GM19328 (cell line): ENCODE data around the gene NAT9.

ENCODE experiments used
- ATAC-seq: cut with Tn5 transposase; IDR thresholded peaks from one replicate; pipeline ENCODE4 v1.9.1; 2021; ENCODE audit warnings: mild to moderate bottlenecking, moderate library complexity; ENCODE audit not compliant: unreplicated experiment

The NAT9 gene

DNA sequence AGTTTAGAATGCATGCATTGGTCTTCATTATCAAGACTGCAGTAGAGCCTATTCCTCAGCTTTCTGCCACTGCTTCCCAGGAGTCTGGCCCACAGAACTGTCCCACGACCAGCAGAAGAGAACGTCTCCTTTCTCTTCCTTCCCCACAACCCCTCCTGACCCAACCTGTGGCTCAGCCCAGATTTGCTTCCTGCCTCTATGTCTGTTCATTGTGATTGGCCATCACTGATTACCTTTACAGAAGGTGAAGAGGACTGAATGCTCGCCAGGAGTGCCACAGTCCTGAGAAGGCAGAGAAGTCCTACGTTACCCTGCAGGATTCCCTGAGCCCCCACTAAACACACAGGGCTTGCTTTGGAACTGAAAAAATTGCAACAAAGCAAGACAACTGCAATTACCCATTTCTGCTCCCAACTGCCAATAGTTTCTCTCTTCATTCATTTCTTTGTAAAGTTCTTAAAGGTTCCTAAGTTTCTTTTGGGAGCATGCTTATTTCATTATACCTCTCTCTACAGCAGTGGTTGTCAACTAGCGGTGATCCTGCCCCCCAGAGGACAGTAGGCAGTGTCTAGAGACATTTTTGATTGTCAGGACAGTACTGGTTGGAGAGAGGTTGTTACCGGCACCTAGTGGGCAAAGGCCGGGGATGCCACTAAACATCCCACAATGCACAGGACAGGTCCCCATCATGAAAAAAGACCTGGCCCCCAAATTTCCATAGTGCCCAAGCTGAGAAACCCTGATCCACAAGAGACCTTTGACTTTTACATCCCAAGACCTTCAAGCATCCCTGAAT, 4.5 kb upstream of the NAT9 start:
- no peak for ATAC-seq

- no peak for ATAC-seq
Measured at GRCh38 chr17:74779948-74780400, 3.8 kb upstream of the NAT9 start.

GRCh38 chr17:74779501-74779900, 3.4 kb upstream of the NAT9 start:
- no peak for ATAC-seq

DNA sequence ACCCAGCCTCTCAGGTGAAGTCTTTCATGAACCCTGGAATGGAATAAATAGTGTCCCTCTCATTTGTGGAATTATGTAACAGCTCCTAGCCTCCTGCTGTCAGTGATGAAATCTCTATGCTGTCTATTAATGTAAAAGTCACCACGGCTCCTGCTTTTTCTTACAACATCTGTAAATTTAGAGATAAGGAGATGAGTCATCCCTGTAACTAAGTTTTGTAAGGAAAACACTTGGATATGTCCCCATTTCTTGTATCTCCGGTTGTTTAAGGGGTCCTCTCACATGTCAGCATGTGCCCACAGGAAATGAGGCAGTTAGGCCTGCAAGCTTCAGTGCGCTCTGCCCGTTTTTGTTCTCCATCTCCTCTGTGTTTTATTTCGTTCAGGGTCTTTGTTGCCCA, 2.8 kb upstream of the NAT9 start:
- ATAC-seq = no peak

DNA sequence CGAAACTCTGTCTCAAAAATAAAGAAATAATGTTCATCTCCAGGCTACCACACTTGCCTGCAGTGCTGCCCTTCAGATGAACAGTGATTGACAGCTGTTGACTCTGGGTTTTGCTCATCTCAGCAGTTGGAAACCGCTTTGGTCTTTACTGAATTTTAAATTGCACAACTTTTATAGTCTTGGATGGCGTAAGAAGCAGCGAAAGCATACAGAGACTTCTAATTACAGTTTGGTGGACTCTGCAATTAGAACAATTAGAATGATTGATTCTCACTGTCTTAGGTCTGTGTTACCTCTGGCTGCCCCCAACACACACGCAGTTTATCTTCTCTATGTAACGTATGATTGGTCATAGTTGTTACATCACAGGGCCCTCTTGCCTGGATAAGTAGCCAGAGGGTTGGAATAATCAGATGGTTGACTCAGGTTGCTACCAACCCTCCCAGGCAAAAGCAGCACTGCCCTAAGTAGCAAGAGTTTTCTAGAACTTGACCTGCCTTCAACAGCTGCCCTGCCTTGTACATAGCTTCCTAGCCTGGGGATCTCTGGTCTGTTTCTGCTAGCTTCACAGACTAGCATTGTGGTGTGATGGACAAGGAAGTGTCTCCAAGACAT, 1.9 kb upstream of the NAT9 start:
- ATAC-seq = no peak

- ATAC-seq = no peak
Measured at GRCh38 chr17:74776990-74777389, 845 bp upstream of the NAT9 start.

- no peak for ATAC-seq
Measured at GRCh38 chr17:74775409-74776043, 619 bp downstream of the NAT9 start.

DNA sequence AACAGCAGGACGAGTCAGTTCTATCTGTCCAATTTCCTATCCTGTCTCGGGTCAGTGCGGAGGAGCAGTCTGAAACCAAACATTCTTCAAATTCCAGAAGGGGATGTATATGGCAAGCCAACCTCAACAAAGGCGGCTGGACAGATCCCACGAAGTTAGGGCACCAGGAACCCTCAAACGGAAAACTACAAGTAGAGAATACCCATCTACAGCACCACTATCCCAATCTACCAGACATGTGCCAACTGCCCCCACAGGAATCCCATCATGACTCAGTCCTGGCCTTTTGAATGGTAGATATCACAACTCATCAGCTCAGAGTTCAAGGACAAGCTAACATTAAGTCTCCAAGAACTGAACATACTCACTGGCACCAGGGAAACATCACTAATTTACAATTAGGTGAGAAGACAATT, 2.3 kb downstream of the NAT9 start:
- no peak for ATAC-seq

GRCh38 chr17:74773414-74773813, 2.7 kb downstream of the NAT9 start:
- ATAC-seq = no peak

GRCh38 chr17:74772053-74772452, 4.1 kb downstream of the NAT9 start:
- ATAC-seq = no peak

- no peak for ATAC-seq
Measured at GRCh38 chr17:74771319-74771914, 4.7 kb downstream of the NAT9 start.

- no peak for ATAC-seq
Measured at GRCh38 chr17:74770498-74771318, 5.4 kb downstream of the NAT9 start.

DNA sequence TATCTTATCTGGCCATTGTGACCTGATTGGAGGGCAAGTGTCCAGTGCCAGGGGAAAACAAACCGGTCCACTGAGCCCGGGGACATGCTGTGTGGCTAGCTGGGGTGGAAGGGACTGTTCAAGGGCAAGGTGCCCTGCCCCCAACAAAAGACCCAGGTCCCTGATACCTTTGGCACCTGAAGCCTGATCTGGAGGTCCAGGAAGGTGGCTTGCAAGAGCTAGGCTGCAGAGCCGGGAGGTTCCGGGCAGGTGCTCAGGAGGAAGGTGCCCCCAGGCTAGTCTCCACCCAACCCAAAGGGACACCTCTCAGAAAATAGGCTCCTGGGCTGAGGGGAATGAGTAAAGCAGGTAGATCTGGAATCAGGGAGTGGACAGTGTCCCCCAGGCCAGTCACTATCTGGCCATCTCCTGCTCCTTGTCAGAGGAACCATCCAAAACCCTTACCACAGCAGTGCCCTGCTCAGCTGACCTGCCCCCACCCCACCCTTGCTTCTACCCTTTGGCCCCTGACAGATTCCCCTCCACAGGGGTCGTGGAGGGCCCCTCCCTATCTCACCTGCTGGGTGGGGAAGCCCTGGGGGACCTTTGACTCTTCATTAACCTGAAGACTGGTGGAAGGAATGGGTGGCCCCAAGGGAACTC, 6.2 kb downstream of the NAT9 start:
- no peak for ATAC-seq

DNA sequence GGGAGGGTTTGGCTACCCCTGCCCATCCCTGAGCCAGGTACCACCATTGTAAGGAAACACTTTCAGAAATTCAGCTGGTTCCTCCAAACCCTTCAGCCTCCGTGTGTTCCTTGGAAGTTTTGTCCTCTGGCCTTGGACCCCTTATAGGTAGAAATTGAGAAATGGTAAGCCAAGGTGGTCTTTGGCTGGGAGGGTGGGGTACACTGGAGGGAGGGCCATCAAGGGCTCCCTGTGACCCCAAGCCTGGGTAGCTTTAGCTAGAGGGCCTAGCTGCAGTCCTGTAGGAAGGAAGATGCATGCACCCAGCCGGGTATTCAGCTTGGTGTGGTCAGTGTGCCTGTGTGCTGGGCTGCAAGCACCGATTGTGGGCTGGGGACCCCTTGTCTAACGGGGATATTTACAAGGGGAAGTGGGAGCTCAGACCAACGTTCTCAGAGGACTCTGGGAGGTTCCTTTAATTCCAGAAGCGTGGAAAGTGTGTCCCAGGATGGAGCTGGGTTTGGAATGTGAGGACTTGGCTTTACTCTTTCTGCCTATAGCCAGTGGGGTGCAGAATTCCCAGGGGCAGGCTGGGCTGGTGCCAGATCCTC, 6.8 kb downstream of the NAT9 start:
- no peak for ATAC-seq

- ATAC-seq = no peak
Measured at GRCh38 chr17:74768763-74769114, 7.4 kb downstream of the NAT9 start.

- no peak for ATAC-seq
Measured at GRCh38 chr17:74768069-74768762, 7.9 kb downstream of the NAT9 start.

GRCh38 chr17:74767111-74767516, 9.0 kb downstream of the NAT9 start:
- ATAC-seq = no peak

DNA sequence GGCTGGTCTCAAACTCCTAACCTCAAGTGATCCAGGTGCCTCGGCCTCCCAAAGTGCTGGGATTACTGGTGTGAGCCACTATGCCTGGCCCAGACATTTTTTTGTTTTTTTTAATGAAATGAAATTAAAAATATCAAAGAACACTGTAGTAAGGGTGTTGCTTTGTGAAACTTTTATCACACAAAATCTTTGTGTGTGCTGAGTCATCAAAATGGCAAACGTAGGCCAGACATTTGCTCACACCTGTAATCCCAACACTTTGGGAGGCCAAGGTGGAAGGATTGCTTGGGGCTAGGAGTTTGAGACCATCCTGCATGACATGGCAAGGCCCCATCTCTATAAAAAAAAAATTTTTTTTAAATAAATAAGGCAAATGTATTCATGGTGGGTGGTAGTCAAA, 9.7 kb downstream of the NAT9 start:
- no peak for ATAC-seq

DNA sequence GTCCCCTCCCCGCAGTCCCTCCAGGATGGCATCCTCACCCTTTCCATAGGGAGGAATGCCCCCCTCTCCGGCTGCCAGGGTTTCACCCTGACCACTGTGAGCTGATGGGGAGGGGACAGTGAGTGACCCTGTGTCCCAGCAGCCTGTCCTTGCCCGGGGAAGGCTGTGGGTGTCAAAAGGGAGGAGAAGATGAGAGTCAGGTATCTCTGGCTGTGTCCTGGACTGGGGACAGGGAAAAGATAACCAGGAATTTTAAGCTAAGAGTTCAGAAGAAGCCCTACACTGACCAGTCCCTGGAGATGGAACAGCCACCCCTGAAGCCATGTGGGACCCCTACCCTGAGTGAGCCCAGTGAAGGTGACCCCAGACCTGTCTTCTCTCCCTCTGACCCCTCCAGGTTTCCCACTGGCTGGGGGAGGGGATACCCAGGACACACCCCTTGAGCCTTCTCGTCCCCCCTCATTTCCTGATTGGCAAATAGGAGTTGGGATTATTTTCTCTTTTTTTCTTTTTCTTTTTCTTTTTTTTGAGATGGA, 11.3 kb downstream of the NAT9 start:
- no peak for ATAC-seq
